ENCODE measurements around the gene LPIN2. TPM values are rescaled to one million over a fixed set of nuclear protein-coding genes. Genes with fewer than 3 reads are reported as not detected.

The LPIN2 gene
- total RNA-seq, 1 experiment from 2014 or later: 13.1 TPM

- TF ChIP-seq CTCF (IDR thresholded peaks at IDR 0.05; ENCODE audit: unreplicated experiment): no peak
- CTCF ChIA-PET: interaction anchor here (0.8 to 1.8 kb wide), 2 partner anchors 25 to 180 kb away, joined by 3 to 8 read pairs; no protein-coding TSS in a partner anchor
- intact Hi-C loops (cut with micrococcal nuclease): no loop called here
- POLR2A ChIA-PET: interaction anchor here (1.1 kb wide), 1 partner anchor 7 kb away, joined by 3 read pairs; no protein-coding TSS in a partner anchor
- no peaks in the 10 kb centered on the region for H3K9me3 Mint-ChIP-seq (ENCODE audit: unreplicated experiment)
- H3K4me1 Mint-ChIP-seq (ENCODE audit: insufficient read depth, unreplicated experiment): peaks cover 5% of the 10 kb centered on the region
- BruUV-seq (replicated peaks): no TSS peak
- peaks cover 9% of the 10 kb centered on the region for H3K36me3 Mint-ChIP-seq (ENCODE audit: insufficient read depth, unreplicated experiment)
- no peak overlapping the region for H3K4me3 Mint-ChIP-seq (ENCODE audit: unreplicated experiment)
- peak overlapping the region; percentile 14 for H3K27ac Mint-ChIP-seq (ENCODE audit: low read depth, unreplicated experiment)
- DNase-seq (ENCODE audit: unreplicated experiment): no peak
- no peaks in the 10 kb centered on the region for H3K27me3 Mint-ChIP-seq (ENCODE audit: insufficient read depth, unreplicated experiment)
These were observed 41.0 kb downstream of the LPIN2 start for GRCh38 chr18:2971741-2972552.

- Mint-ChIP-seq H3K27ac (ENCODE audit: low read depth, unreplicated experiment) (peak overlapping the region; percentile 14), H3K36me3 (ENCODE audit: insufficient read depth, unreplicated experiment) (peaks cover 9% of the 10 kb centered on the region), H3K9me3 (ENCODE audit: unreplicated experiment) (no peaks in the 10 kb centered on the region), H3K27me3 (ENCODE audit: insufficient read depth, unreplicated experiment) (no peaks in the 10 kb centered on the region), H3K4me3 (ENCODE audit: unreplicated experiment) (no peak overlapping the region), H3K4me1 (ENCODE audit: insufficient read depth, unreplicated experiment) (peaks cover 3% of the 10 kb centered on the region)
- ChIA-PET CTCF (interaction anchor here (0.7 to 0.8 kb wide), 2 partner anchors 23 to 26 kb away, joined by 3 read pairs; no protein-coding TSS in a partner anchor), POLR2A (interaction anchor here (1.1 kb wide), 1 partner anchor 8 kb away, joined by 3 read pairs; no protein-coding TSS in a partner anchor)
- BruUV-seq (replicated peaks): no TSS peak
- no peak for TF ChIP-seq CTCF (IDR thresholded peaks at IDR 0.05; ENCODE audit: unreplicated experiment)
- DNase-seq (ENCODE audit: unreplicated experiment): no peak
- intact Hi-C loops (cut with micrococcal nuclease): no loop called here
These were observed 41.9 kb downstream of the LPIN2 start for GRCh38 chr18:2970772-2971659.

GRCh38 chr18:2970344-2970743, 42.6 kb downstream of the LPIN2 start:
- no peaks in the 10 kb centered on the region for H3K9me3 Mint-ChIP-seq (ENCODE audit: unreplicated experiment)
- no peak for TF ChIP-seq CTCF (IDR thresholded peaks at IDR 0.05; ENCODE audit: unreplicated experiment)
- peaks cover 9% of the 10 kb centered on the region for H3K36me3 Mint-ChIP-seq (ENCODE audit: insufficient read depth, unreplicated experiment)
- no TSS peak for BruUV-seq (replicated peaks)
- no peaks in the 10 kb centered on the region for H3K27me3 Mint-ChIP-seq (ENCODE audit: insufficient read depth, unreplicated experiment)
- no peak overlapping the region for H3K4me3 Mint-ChIP-seq (ENCODE audit: unreplicated experiment)
- intact Hi-C loops (cut with micrococcal nuclease): no loop called here
- ChIA-PET CTCF (interaction anchor here (0.7 kb wide), 1 partner anchor 23 kb away, joined by 3 read pairs; no protein-coding TSS in a partner anchor), POLR2A (no interaction called here)
- DNase-seq (ENCODE audit: unreplicated experiment): no peak
- H3K27ac Mint-ChIP-seq (ENCODE audit: low read depth, unreplicated experiment): no peak overlapping the region
- no peaks in the 10 kb centered on the region for H3K4me1 Mint-ChIP-seq (ENCODE audit: insufficient read depth, unreplicated experiment)

- H3K4me1 Mint-ChIP-seq (ENCODE audit: insufficient read depth, unreplicated experiment): no peaks in the 10 kb centered on the region
- POLR2A ChIA-PET: no interaction called here
These were observed 43.2 kb downstream of the LPIN2 start for GRCh38 chr18:2969695-2970094.

More at GRCh38 chr18:2969695-2970094, 43.2 kb downstream of the LPIN2 start:
- H3K9me3 Mint-ChIP-seq (ENCODE audit: unreplicated experiment): no peaks in the 10 kb centered on the region
- CTCF ChIA-PET: no interaction called here
- peaks cover 8% of the 10 kb centered on the region for H3K36me3 Mint-ChIP-seq (ENCODE audit: insufficient read depth, unreplicated experiment)
- H3K27me3 Mint-ChIP-seq (ENCODE audit: insufficient read depth, unreplicated experiment): no peaks in the 10 kb centered on the region
- no TSS peak for BruUV-seq (replicated peaks)
- H3K27ac Mint-ChIP-seq (ENCODE audit: low read depth, unreplicated experiment): no peak overlapping the region
- TF ChIP-seq CTCF (IDR thresholded peaks at IDR 0.05; ENCODE audit: unreplicated experiment): no peak
- intact Hi-C loops (cut with micrococcal nuclease): no loop called here
- no peak overlapping the region for H3K4me3 Mint-ChIP-seq (ENCODE audit: unreplicated experiment)
- no peak for DNase-seq (ENCODE audit: unreplicated experiment)
